CD14-positive monocyte (primary cell): Measurements from ENCODE around the gene SFI1. TPM values are rescaled to one million over a fixed set of nuclear protein-coding genes. Genes with fewer than 3 reads are reported as not detected.

ENCODE experiments used
- DNase-seq, 3 donors: peaks; one replicate each; pipeline ENCODE4 v3.0.0-alpha.2; 2011 to 2022
- H2AFZ ChIP-seq: 2 replicates; pipeline ENCODE4 v1.6.0; 2012; ENCODE audit warnings: mild to moderate bottlenecking, low read depth, low read length, inconsistent platforms; ENCODE audit not compliant: insufficient read depth, poor library complexity, severe bottlenecking
- H3K27ac ChIP-seq, 2 donors: 1 replicate in 1 of 2; 2 replicates in 1 of 2; pipeline ENCODE4 v1.5.1; 2012 to 2013; ENCODE audit warnings: low read length in 2 of 2, control low read depth in 1 of 2, inconsistent platforms in 1 of 2, low read depth in 1 of 2, mild to moderate bottlenecking in 1 of 2
- H3K27me3 ChIP-seq, 2 donors: one replicate each; pipeline versions ENCODE4 v1.6.0 to v1.6.1; 2011 to 2013; ENCODE audit warnings: low read length in 2 of 2; ENCODE audit not compliant: control insufficient read depth in 2 of 2, insufficient read depth in 2 of 2
- H3K36me3 ChIP-seq, 2 donors: replicated peaks in 1 of 2; 1 replicate in 1 of 2; 2 replicates in 1 of 2; pipeline versions ENCODE4 v1.5.1 to v1.6.1; 2012 to 2013; ENCODE audit warnings: low read length in 2 of 2, control low read depth in 1 of 2, inconsistent platforms in 1 of 2, mild to moderate bottlenecking in 1 of 2; ENCODE audit not compliant: insufficient read depth in 2 of 2, control insufficient read depth in 1 of 2
- H3K4me1 ChIP-seq, 2 donors: 1 replicate in 1 of 2; 2 replicates in 1 of 2; pipeline versions ENCODE4 v1.5.1 to v1.6.1; 2012 to 2013; ENCODE audit warnings: low read length in 2 of 2, control low read depth in 1 of 2, inconsistent platforms in 1 of 2, mild to moderate bottlenecking in 1 of 2, moderate library complexity in 1 of 2; ENCODE audit not compliant: insufficient read depth in 2 of 2, control insufficient read depth in 1 of 2
- H3K4me2 ChIP-seq: replicated peaks from 2 replicates; pipeline ENCODE3; 2012; ENCODE audit warnings: low read length, moderate library complexity, mild to moderate bottlenecking; ENCODE audit not compliant: poor library complexity, severe bottlenecking; ENCODE audit errors: extremely low read depth
- H3K4me3 ChIP-seq, 3 experiments: fragments of 200-600 bp in 1 of 3; sonication (generic) in 1 of 3; replicated peaks in 1 of 3; 1 replicate in 2 of 3; 2 replicates in 1 of 3; pipeline ENCODE4 v1.5.1; 2011 to 2013; ENCODE audit warnings: low read length in 3 of 3, mild to moderate bottlenecking in 3 of 3, control low read depth in 2 of 3, low read depth in 2 of 3, inconsistent platforms in 1 of 3, moderate library complexity in 1 of 3
- H3K79me2 ChIP-seq: 2 replicates; pipeline ENCODE4 v1.6.0; 2012; ENCODE audit warnings: mild to moderate bottlenecking, control low read depth, inconsistent platforms, low read length, moderate library complexity; ENCODE audit not compliant: insufficient read depth
- H3K9ac ChIP-seq: 2 replicates; pipeline ENCODE4 v1.6.0; 2017; ENCODE audit warnings: low read length, mild to moderate bottlenecking; ENCODE audit not compliant: insufficient read depth, poor library complexity, severe bottlenecking
- H3K9me3 ChIP-seq, 2 donors: replicated peaks in 1 of 2; 1 replicate in 1 of 2; 2 replicates in 1 of 2; pipeline versions ENCODE4 v1.5.1 to v1.6.1; 2012 to 2013; ENCODE audit warnings: low read length in 2 of 2, control low read depth in 1 of 2; ENCODE audit not compliant: control insufficient read depth in 1 of 2, insufficient read depth in 1 of 2
- H4K20me1 ChIP-seq: 2 replicates; pipeline ENCODE4 v1.6.0; 2012; ENCODE audit warnings: mild to moderate bottlenecking, low read length, control low read depth, moderate library complexity; ENCODE audit not compliant: insufficient read depth
- H3K27ac Mint-ChIP-seq, 7 donors: one replicate each; pipeline ENCODE4 v1.8.0; 2020; ENCODE audit warnings: mild to moderate bottlenecking in 7 of 7, mixed read lengths in 7 of 7, moderate library complexity in 6 of 7, inconsistent platforms in 2 of 7
- H3K27me3 Mint-ChIP-seq, 3 donors: one replicate each; pipeline ENCODE4 v1.8.0; 2021 to 2022; ENCODE audit warnings: low read depth in 3 of 3, mild to moderate bottlenecking in 3 of 3, mixed read lengths in 3 of 3, moderate library complexity in 3 of 3, inconsistent platforms in 1 of 3
- H3K36me3 Mint-ChIP-seq, 2 donors: one replicate each; pipeline ENCODE4 v1.8.0; 2020; ENCODE audit warnings: mixed read lengths in 2 of 2, inconsistent platforms in 1 of 2, mild to moderate bottlenecking in 1 of 2
- H3K4me1 Mint-ChIP-seq: one replicate; pipeline ENCODE4 v1.8.0; 2020; ENCODE audit warnings: mild to moderate bottlenecking, mixed read lengths
- H3K4me3 Mint-ChIP-seq, 2 donors: one replicate each; pipeline ENCODE4 v1.8.0; 2020; ENCODE audit warnings: mild to moderate bottlenecking in 2 of 2, mixed read lengths in 2 of 2, moderate library complexity in 1 of 2
- H3K9me3 Mint-ChIP-seq, 7 donors: one replicate each; pipeline ENCODE4 v1.8.0; 2020 to 2022; ENCODE audit warnings: mixed read lengths in 7 of 7, mild to moderate bottlenecking in 6 of 7, moderate library complexity in 6 of 7, inconsistent platforms in 2 of 7
- WGBS: methylation state at CpG from one replicate; pipeline ENCODE4 v1.1.5; 2013; ENCODE audit warnings: missing lambda C conversion rate; ENCODE audit not compliant: insufficient coverage; 5-methylcytosine and 5-hydroxymethylcytosine counted together
- intact Hi-C, 2 donors: fragments of 100-400 bp; cut with micrococcal nuclease; formaldehyde crosslinking; loops; one replicate each; pipeline versions ENCODE4 v1.15.0 to v1.15.1; 2023
- polyA plus RNA-seq, 3 donors: library from polyadenylated mRNA; depleted of rRNA in 1 of 3; unstranded in 2 of 3; stranded (reverse) in 1 of 3; fragments of 300-500 nt in 2 of 3; fragments of >200 nt in 1 of 3; fragmentation: Illumina TruSeq in 2 of 3; gene quantifications; 1 replicate in 2 of 3; 2 replicates in 1 of 3; pipeline ENCODE4 v1.2.3, GENCODE V29; 2012 to 2021
- TF ChIP-seq, protein P1 (sequence below): fragments of 200-600 bp; IDR thresholded peaks from one replicate; pipeline ENCODE4 v1.8.0; 2022; ENCODE audit warnings: antibody characterized with exemption, mild to moderate bottlenecking

The SFI1 gene
- polyA plus RNA-seq, 3 donors: 1.7 to 43.4 (median 3.6) TPM

DNA sequence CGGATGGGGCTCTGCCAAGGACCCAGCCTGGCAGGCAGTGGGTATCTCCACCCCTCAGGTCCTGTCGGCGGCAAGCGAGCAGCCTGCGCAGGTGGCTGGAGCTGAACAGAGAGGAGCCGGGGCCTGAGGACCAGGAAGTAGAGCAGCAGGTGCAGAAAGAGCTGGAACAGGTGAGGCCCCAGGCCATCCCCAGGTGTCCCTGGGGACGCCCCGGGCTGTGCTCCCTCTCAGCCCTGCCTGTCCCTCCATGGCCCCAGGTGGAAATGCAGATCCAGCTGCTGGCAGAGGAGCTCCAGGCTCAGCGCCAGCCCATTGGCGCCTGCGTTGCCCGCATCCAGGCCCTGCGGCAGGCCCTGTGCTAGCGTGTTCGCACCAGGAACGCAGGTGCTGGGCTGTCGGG, 121.7 kb downstream of the SFI1 start:
- Histone ChIP-seq H3K27ac (peak overlapping the region in 1 of 2 donors; percentile 4), H3K9ac (no peak overlapping the region), H3K4me2 (no peak overlapping the region), H2AFZ (no peak overlapping the region), H4K20me1 (peaks cover 83% of the 10 kb centered on the region), H3K79me2 (peaks cover 22% of the 10 kb centered on the region), H3K36me3 (peaks cover 61 to 65% of the 10 kb centered on the region in 2 donors), H3K4me3 (no peak overlapping the region), H3K4me1 (peaks cover 16 to 26% of the 10 kb centered on the region in 2 donors), H3K9me3 (no peaks in the 10 kb centered on the region), H3K27me3 (no peaks in the 10 kb centered on the region)
- H3K4me1 Mint-ChIP-seq: peaks cover 32% of the 10 kb centered on the region
- no peaks in the 10 kb centered on the region for H3K9me3 Mint-ChIP-seq
- H3K27ac Mint-ChIP-seq: no peak overlapping the region
- DNase-seq: no peak
- H3K36me3 Mint-ChIP-seq: peaks cover 49 to 66% of the 10 kb centered on the region in 2 donors
- WGBS: 99% methylated on average over 12 of the region's 17 CpGs
- H3K4me3 Mint-ChIP-seq: no peak overlapping the region
- H3K27me3 Mint-ChIP-seq: no peaks in the 10 kb centered on the region
- TF ChIP-seq, protein P1, sequence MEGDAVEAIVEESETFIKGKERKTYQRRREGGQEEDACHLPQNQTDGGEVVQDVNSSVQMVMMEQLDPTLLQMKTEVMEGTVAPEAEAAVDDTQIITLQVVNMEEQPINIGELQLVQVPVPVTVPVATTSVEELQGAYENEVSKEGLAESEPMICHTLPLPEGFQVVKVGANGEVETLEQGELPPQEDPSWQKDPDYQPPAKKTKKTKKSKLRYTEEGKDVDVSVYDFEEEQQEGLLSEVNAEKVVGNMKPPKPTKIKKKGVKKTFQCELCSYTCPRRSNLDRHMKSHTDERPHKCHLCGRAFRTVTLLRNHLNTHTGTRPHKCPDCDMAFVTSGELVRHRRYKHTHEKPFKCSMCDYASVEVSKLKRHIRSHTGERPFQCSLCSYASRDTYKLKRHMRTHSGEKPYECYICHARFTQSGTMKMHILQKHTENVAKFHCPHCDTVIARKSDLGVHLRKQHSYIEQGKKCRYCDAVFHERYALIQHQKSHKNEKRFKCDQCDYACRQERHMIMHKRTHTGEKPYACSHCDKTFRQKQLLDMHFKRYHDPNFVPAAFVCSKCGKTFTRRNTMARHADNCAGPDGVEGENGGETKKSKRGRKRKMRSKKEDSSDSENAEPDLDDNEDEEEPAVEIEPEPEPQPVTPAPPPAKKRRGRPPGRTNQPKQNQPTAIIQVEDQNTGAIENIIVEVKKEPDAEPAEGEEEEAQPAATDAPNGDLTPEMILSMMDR: no peak
- intact Hi-C loops: no loop called here

DNA sequence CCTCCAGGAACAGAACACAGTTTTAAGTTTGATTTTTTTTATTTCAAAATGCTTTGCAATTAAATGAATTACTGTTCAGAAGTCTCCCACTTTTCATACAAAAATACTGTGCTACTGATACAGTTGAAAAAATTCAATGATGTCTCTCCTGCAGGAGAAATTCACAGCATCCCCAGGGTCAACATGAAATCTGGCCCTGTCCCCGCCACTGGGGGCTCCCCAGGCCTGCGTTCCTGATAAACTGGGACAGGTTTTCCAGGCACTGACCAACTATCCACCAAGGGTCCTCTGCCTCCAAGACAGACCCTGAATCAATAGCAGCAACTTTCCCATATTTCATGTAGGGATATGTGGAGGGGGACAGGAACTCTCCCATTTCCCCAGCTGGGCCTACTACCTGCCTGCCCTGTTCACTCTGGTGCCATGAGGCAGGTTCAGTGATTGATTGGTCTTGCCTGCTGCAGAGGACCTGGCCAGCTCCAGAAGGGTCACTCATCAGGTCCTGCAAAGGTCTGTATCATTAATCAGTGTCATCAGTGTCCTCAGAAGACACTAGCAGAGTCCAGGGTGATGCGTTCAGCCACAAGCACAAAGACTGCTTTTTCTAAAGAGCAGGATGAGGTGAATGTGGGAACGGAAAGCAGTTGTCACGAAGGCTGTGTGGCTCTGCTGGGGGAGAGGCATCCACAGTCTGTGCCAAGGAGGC, 122.3 kb downstream of the SFI1 start:
- WGBS: 96% methylated on average over 3 of the region's 5 CpGs
- Mint-ChIP-seq H3K4me1 (peaks cover 32% of the 10 kb centered on the region), H3K4me3 (no peak overlapping the region), H3K36me3 (peaks cover 52 to 71% of the 10 kb centered on the region in 2 donors), H3K9me3 (no peaks in the 10 kb centered on the region), H3K27me3 (no peaks in the 10 kb centered on the region), H3K27ac (peak overlapping the region in 4 of 7 donors; percentile 3 to 60 (median 50))
- H4K20me1 ChIP-seq: peaks cover 89% of the 10 kb centered on the region
- H3K36me3 ChIP-seq: peaks cover 67 to 70% of the 10 kb centered on the region in 2 donors
- no peaks in the 10 kb centered on the region for H3K27me3 ChIP-seq
- no peak overlapping the region for H3K9ac ChIP-seq
- no peak overlapping the region for H3K4me2 ChIP-seq
- H2AFZ ChIP-seq: no peak overlapping the region
- peaks cover 28% of the 10 kb centered on the region for H3K79me2 ChIP-seq
- H3K27ac ChIP-seq: peak overlapping the region in 1 of 2 donors; percentile 6
- peaks cover 16 to 26% of the 10 kb centered on the region in 2 donors for H3K4me1 ChIP-seq
- H3K9me3 ChIP-seq: no peaks in the 10 kb centered on the region
- TF ChIP-seq, protein P1: no peak
- no peak for DNase-seq
- H3K4me3 ChIP-seq: no peak overlapping the region
- intact Hi-C loops: no loop called here
